ENCODE data around the gene STK17A. TPM values are rescaled to one million over a fixed set of nuclear protein-coding genes. Genes with fewer than 3 reads are reported as not detected.
"Not testable (repeated sequence)": the region's sequence is repeated elsewhere in the genome, so short reads cannot be mapped to it uniquely, and the experiment has no call there.

Gene STK17A
- total RNA-seq, 2 donors from 2014 or later: 16.0 to 30.6 TPM

DNA sequence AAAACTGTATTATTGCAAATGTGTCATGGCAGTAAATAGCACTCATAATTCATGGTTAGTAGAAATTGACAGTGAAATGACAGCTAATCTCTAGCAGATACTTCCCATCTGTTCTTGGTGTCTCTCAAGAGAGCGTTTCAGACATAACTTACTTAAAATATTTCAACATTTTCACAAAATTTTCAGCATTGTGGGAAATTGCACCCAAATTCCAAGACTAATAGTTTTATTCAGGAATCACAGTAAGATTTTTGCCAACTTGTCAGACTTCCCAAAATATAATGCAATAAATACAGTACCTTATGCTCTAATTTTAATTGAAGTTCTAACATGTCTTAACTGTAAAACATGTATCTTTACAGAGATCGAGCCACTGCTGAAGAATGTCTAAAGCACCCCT lies 41.2 kb downstream of the STK17A start:
- intact Hi-C loops (cut with DNase I): no loop called here
- Histone ChIP-seq H3K9ac (ENCODE audit: low read depth in 2 of 2, low read length in 2 of 2) (no peak overlapping the region), H3K27ac (no peak overlapping the region), H3K4me3 (no peak overlapping the region), H3K9me3 (no peaks in the 10 kb centered on the region), H3K4me1 (no peaks in the 10 kb centered on the region), H3K36me3 (no peaks in the 10 kb centered on the region), H3K27me3 (no peaks in the 10 kb centered on the region)
- no peak for DNase-seq
- TF ChIP-seq, protein P1, sequence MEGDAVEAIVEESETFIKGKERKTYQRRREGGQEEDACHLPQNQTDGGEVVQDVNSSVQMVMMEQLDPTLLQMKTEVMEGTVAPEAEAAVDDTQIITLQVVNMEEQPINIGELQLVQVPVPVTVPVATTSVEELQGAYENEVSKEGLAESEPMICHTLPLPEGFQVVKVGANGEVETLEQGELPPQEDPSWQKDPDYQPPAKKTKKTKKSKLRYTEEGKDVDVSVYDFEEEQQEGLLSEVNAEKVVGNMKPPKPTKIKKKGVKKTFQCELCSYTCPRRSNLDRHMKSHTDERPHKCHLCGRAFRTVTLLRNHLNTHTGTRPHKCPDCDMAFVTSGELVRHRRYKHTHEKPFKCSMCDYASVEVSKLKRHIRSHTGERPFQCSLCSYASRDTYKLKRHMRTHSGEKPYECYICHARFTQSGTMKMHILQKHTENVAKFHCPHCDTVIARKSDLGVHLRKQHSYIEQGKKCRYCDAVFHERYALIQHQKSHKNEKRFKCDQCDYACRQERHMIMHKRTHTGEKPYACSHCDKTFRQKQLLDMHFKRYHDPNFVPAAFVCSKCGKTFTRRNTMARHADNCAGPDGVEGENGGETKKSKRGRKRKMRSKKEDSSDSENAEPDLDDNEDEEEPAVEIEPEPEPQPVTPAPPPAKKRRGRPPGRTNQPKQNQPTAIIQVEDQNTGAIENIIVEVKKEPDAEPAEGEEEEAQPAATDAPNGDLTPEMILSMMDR (IDR thresholded peaks at IDR 0.05): no peak

DNA sequence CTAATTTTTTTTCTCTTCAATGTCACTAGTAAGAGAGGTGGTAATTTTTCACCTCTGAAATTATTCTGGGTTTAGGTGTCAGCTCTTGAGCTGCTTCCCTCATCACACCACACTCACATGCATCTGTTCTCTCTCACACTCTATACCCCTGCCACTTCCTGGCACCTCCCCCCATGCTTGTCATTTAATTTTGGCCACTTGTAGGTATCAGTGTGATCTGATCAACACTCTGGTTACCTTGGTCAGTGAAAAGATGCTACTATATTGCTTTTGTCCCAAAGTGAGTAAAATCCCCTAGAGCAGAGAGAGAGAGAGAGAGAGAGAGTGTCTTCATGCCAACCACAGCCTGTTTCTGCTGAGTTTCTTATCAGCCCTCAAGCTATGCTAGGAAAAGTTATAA lies 42.5 kb downstream of the STK17A start:
- no peak for DNase-seq
- Histone ChIP-seq H3K36me3 (no peaks in the 10 kb centered on the region), H3K9ac (ENCODE audit: low read depth in 2 of 2, low read length in 2 of 2) (no peak overlapping the region), H3K27ac (no peak overlapping the region), H3K27me3 (no peaks in the 10 kb centered on the region), H3K9me3 (no peaks in the 10 kb centered on the region), H3K4me3 (no peak overlapping the region), H3K4me1 (no peaks in the 10 kb centered on the region)
- TF ChIP-seq, protein P1 (IDR thresholded peaks at IDR 0.05): no peak
- intact Hi-C loops (cut with DNase I): no loop called here

DNA sequence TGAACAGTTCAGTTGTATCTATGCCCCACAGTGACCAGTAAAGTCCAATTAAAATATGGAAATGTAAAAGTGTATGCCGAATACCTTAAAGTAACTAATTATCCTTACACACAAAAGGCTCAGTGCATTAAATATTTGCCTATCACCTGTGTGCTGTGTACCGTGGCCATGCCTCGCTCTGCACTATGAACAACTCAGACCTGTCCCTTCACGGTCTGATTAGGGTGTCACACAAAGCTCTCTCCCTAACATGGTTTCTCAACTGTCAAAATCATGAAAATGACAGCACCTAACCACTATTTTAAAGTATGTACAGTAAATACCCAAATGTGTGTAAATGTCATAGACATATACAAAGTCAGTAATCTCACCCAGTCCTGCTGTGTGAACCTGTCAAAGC lies 43.1 kb downstream of the STK17A start:
- TF ChIP-seq, protein P1 (IDR thresholded peaks at IDR 0.05): no peak
- intact Hi-C loops (cut with DNase I): no loop called here
- Histone ChIP-seq H3K27me3 (no peaks in the 10 kb centered on the region), H3K36me3 (no peaks in the 10 kb centered on the region), H3K27ac (no peak overlapping the region), H3K9me3 (no peaks in the 10 kb centered on the region), H3K9ac (ENCODE audit: low read depth in 2 of 2, low read length in 2 of 2) (no peak overlapping the region), H3K4me1 (no peaks in the 10 kb centered on the region), H3K4me3 (no peak overlapping the region)
- no peak for DNase-seq

DNA sequence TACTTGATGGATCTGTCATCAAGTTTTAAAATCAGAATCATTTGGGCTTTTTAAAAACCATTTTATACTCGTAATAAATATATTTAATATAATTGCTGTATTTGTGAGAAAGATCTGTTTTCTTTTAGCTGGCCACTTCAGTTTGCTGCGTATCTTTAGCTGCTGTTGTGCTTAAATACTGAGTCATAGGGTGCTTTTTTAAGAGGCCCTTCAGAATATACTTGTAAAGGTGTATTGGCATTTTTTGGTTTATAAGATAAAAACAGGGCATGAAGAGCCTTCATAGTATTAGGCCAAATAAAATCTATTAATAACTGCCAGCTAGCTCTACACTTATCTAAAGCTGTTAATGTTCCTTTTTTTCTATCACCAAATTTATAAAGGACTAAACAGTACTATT lies 43.8 kb downstream of the STK17A start:
- H3K9me3 ChIP-seq: no peaks in the 10 kb centered on the region
- H3K27me3 ChIP-seq: no peaks in the 10 kb centered on the region
- no peaks in the 10 kb centered on the region for H3K4me1 ChIP-seq
- TF ChIP-seq, protein P1 (IDR thresholded peaks at IDR 0.05): no peak
- H3K9ac ChIP-seq (ENCODE audit: low read depth in 2 of 2, low read length in 2 of 2): no peak overlapping the region
- intact Hi-C loops (cut with DNase I): no loop called here
- DNase-seq: no peak
- no peaks in the 10 kb centered on the region for H3K36me3 ChIP-seq
- no peak overlapping the region for H3K4me3 ChIP-seq
- H3K27ac ChIP-seq: no peak overlapping the region

DNA sequence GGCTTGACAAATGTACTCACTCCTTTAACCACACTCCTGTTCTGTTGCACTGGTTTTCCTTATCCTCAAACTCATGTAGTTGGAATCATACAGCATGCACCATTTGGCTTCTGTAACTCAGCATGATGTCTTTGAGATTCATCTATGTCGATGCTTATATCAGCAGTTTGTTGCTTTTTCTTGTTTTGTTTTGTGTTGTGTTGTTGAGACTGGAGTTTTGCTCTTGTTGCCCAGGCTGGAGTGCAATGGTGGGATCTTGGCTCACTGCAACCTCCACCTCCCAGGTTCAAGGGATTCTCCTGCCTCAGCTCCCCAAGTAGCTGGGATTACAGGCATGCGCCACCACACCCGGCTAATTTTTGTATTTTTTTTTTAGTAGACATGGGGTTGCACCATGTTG lies 44.9 kb downstream of the STK17A start:
- H3K27me3 ChIP-seq; H3K4me1 ChIP-seq; H3K9me3 ChIP-seq; H3K4me3 ChIP-seq; H3K9ac ChIP-seq (ENCODE audit: low read depth in 2 of 2, low read length in 2 of 2); H3K27ac ChIP-seq; DNase-seq; H3K36me3 ChIP-seq; intact Hi-C loops (cut with DNase I): not testable (repeated sequence)

DNA sequence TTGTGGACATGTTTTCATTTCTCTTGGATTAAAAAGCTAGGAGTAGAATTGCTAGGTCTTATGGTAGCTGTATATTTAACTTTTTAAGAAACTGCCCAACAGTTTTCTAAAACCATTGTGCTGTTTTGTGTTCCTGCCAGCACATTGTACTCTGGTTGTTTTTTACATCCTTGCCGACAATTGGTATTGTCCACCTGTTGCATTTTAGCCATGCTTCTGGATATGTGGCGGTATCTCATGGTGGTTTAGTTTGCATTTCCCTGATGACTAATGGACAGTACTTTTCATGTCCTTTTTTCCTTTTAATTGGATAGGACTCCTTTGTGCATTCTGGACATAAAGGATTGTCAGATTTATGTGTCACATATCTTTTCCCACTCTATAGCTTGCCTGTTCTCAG lies 45.5 kb downstream of the STK17A start:
- H3K4me1 ChIP-seq: no peaks in the 10 kb centered on the region
- no peak overlapping the region for H3K4me3 ChIP-seq
- H3K9ac ChIP-seq (ENCODE audit: low read depth in 2 of 2, low read length in 2 of 2): no peak overlapping the region
- TF ChIP-seq, protein P1 (IDR thresholded peaks at IDR 0.05): no peak
- no peaks in the 10 kb centered on the region for H3K9me3 ChIP-seq
- H3K27me3 ChIP-seq: no peaks in the 10 kb centered on the region
- H3K27ac ChIP-seq: no peak overlapping the region
- H3K36me3 ChIP-seq: no peaks in the 10 kb centered on the region
- DNase-seq: no peak
- intact Hi-C loops (cut with DNase I): no loop called here

All from colonic mucosa (tissue), 4 donors.